ENCODE results near the gene NRCAM. TPM values are rescaled to one million over a fixed set of nuclear protein-coding genes. Genes with fewer than 3 reads are reported as not detected.

NRCAM gene
- total RNA-seq, 2 experiments from 2014 or later: 3.4 to 7.0 TPM

DNA sequence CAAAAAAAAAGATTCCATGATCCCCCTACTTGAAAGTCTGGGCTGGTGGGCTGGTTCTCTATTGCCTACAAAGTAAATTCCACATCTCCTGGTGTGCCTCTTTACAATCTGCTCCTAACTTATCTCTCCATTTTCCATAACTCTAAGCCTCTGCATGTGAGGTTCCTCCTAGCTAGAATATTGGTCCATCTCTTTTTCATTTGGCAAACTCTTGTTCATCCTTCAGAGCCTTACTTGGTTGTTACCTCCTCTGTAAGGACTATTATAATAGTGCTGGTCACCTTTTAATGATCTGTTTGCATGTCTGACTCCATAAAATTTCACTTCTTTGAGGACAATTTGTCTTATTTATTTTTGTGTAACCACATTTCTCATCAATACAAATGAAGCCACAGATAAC, 1.6 kb upstream of the NRCAM start:
- Mint-ChIP-seq H3K9me3 (no peaks in the 10 kb centered on the region), H3K27ac (no peak overlapping the region), H3K4me3 (peak overlapping the region; percentile 82), H3K36me3 (ENCODE audit: low read depth) (no peaks in the 10 kb centered on the region), H3K27me3 (peaks cover 52% of the 10 kb centered on the region), H3K4me1 (ENCODE audit: low read depth) (peaks cover 43% of the 10 kb centered on the region)
- Histone ChIP-seq H3K27ac (ENCODE audit: low read depth in 1 of 2, low read length in 2 of 2) (no peak overlapping the region), H3K9me3 (ENCODE audit: control insufficient read depth in 1 of 2, insufficient read depth in 1 of 2, low read length in 2 of 2) (no peaks in the 10 kb centered on the region), H3K36me3 (ENCODE audit: insufficient read depth, low read length) (no peaks in the 10 kb centered on the region), H3K4me3 (ENCODE audit: low read length) (no peak overlapping the region), H3K4me1 (ENCODE audit: insufficient read depth, low read length) (peaks cover 14% of the 10 kb centered on the region), H3K27me3 (ENCODE audit: control insufficient read depth in 1 of 2, insufficient read depth in 2 of 2, low read length in 2 of 2) (peaks cover 21 to 46% of the 10 kb centered on the region in 2 experiments)
- intact Hi-C loops (cut with DNase I, micrococcal nuclease): no loop called here
- ATAC-seq (ENCODE audit: poor library complexity): no peak
- DNase-seq: no peak
- POLR2A ChIA-PET: interaction anchor here (0.7 kb wide), 1 partner anchor 10 kb away, joined by 3 read pairs; no protein-coding TSS in a partner anchor
- CTCF ChIA-PET: no interaction called here
- TF ChIP-seq, protein P1, sequence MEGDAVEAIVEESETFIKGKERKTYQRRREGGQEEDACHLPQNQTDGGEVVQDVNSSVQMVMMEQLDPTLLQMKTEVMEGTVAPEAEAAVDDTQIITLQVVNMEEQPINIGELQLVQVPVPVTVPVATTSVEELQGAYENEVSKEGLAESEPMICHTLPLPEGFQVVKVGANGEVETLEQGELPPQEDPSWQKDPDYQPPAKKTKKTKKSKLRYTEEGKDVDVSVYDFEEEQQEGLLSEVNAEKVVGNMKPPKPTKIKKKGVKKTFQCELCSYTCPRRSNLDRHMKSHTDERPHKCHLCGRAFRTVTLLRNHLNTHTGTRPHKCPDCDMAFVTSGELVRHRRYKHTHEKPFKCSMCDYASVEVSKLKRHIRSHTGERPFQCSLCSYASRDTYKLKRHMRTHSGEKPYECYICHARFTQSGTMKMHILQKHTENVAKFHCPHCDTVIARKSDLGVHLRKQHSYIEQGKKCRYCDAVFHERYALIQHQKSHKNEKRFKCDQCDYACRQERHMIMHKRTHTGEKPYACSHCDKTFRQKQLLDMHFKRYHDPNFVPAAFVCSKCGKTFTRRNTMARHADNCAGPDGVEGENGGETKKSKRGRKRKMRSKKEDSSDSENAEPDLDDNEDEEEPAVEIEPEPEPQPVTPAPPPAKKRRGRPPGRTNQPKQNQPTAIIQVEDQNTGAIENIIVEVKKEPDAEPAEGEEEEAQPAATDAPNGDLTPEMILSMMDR (IDR thresholded peaks at IDR 0.05): no peak

DNA sequence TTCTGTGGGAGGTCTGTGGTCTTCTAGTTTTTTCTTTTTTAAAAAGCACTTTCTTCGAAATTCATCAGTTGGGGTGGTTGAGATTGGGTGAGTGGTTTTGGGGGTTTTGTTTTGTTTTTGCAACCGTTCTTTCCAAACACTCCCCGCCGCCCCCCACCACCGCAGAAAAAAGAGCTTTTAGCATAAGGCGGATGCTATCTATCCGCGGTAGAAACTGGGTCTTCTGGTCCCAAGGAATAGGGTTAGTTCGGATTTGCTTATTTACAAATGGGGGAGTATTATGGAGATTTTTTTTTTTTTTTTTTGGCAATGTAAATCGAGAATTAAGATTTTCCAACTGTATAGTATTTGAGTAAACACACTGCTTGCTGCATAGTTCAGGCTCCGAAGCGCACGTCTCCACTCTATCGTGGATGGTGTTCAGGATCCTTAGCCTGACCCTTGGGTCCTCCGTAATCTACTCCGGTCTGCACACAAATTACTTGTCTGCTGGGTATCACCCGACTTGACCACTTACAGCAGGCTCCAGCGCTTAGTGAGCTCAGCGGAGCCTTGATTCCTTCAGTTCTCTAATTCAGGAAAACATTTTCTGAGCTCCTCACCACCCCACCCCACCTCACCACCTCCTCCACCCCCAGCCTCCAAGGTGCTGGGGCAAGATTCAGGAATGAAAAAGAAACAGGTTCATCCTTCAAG, 757 bp upstream of the NRCAM start:
- Mint-ChIP-seq H3K27me3 (peaks cover 55% of the 10 kb centered on the region), H3K4me3 (peak overlapping the region; percentile 82), H3K9me3 (no peaks in the 10 kb centered on the region), H3K36me3 (ENCODE audit: low read depth) (no peaks in the 10 kb centered on the region), H3K27ac (no peak overlapping the region), H3K4me1 (ENCODE audit: low read depth) (peaks cover 41% of the 10 kb centered on the region)
- intact Hi-C loops (cut with DNase I, micrococcal nuclease): no loop called here
- Histone ChIP-seq H3K4me3 (ENCODE audit: low read length) (peak overlapping the region; percentile 7), H3K36me3 (ENCODE audit: insufficient read depth, low read length) (no peaks in the 10 kb centered on the region), H3K4me1 (ENCODE audit: insufficient read depth, low read length) (peaks cover 14% of the 10 kb centered on the region), H3K9me3 (ENCODE audit: control insufficient read depth in 1 of 2, insufficient read depth in 1 of 2, low read length in 2 of 2) (no peaks in the 10 kb centered on the region), H3K27me3 (ENCODE audit: control insufficient read depth in 1 of 2, insufficient read depth in 2 of 2, low read length in 2 of 2) (peaks cover 21 to 52% of the 10 kb centered on the region in 2 experiments), H3K27ac (ENCODE audit: low read depth in 1 of 2, low read length in 2 of 2) (no peak overlapping the region)
- no peak for DNase-seq
- TF ChIP-seq, protein P1 (IDR thresholded peaks at IDR 0.05): no peak
- no peak for ATAC-seq (ENCODE audit: poor library complexity)
- CTCF ChIA-PET: no interaction called here
- POLR2A ChIA-PET: interaction anchor here (1.3 to 2.8 kb wide), 2 partner anchors 40 to 69 kb away, joined by 6 to 7 read pairs; partner anchors contain the start of gene PNPLA8

DNA sequence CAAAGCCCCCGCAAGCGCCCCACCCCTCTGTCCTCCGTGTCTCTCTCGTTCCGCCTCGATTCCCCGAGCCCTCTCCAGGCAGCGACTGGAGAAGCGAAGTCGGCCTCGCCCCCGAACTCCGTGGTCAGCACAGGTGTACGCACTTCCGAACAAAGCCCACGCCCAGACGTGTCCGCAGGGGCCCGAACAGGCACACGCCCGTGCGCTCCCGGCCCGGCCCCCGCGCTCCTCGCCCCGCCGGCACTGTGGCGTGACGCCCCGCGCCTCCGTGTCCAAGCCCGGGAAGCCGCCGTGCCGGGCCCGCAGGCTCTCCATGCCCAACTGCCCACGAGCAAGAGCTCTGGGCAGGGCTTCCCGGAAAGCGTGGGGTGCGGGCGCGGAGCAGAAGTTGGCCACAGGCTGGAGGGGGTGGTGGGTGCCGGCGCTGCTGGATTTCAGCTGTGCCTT, 662 bp downstream of the NRCAM start:
- H3K27me3 Mint-ChIP-seq: peaks cover 64% of the 10 kb centered on the region
- peaks cover 37% of the 10 kb centered on the region for H3K4me1 Mint-ChIP-seq (ENCODE audit: low read depth)
- H3K36me3 Mint-ChIP-seq (ENCODE audit: low read depth): no peaks in the 10 kb centered on the region
- H3K9me3 Mint-ChIP-seq: no peaks in the 10 kb centered on the region
- ChIA-PET POLR2A (interaction anchor here (1.3 to 2.8 kb wide), 3 partner anchors 41 to 114 kb away, joined by 5 to 7 read pairs (median 6); partner anchors contain the start of genes DNAJB9, PNPLA8 and THAP5), CTCF (no interaction called here)
- intact Hi-C loops (cut with DNase I, micrococcal nuclease): no loop called here
- peak overlapping the region; percentile 83 for H3K4me3 Mint-ChIP-seq
- no peaks in the 10 kb centered on the region for H3K9me3 ChIP-seq (ENCODE audit: control insufficient read depth in 1 of 2, insufficient read depth in 1 of 2, low read length in 2 of 2)
- peaks cover 14% of the 10 kb centered on the region for H3K4me1 ChIP-seq (ENCODE audit: insufficient read depth, low read length)
- no peaks in the 10 kb centered on the region for H3K36me3 ChIP-seq (ENCODE audit: insufficient read depth, low read length)
- H3K27ac Mint-ChIP-seq: no peak overlapping the region
- DNase-seq: peak in 1 of 14 experiments; percentile 11
- H3K4me3 ChIP-seq (ENCODE audit: low read length): peak overlapping the region; percentile 51
- H3K27ac ChIP-seq (ENCODE audit: low read depth in 1 of 2, low read length in 2 of 2): no peak overlapping the region
- TF ChIP-seq, protein P1 (IDR thresholded peaks at IDR 0.05): no peak
- H3K27me3 ChIP-seq (ENCODE audit: control insufficient read depth in 1 of 2, insufficient read depth in 2 of 2, low read length in 2 of 2): peaks cover 21 to 56% of the 10 kb centered on the region in 2 experiments
- no peak for ATAC-seq (ENCODE audit: poor library complexity)
